GM12878 (cell line): Measurements from ENCODE around the gene SFXN2. TPM values are rescaled to one million over a fixed set of nuclear protein-coding genes. Genes with fewer than 3 reads are reported as not detected.

ENCODE experiments used
- FOXM1 ChIP-seq: IDR thresholded peaks from 2 replicates; pipeline ENCODE4 v1.6.1; 2012; ENCODE audit warnings: low read depth, mild to moderate bottlenecking, inconsistent platforms, low read length, moderate library complexity
- HDAC6 ChIP-seq: fragments of 200-600 bp; sonication (generic); IDR thresholded peaks from one replicate; pipeline ENCODE4 v1.8.0; 2017; ENCODE audit warnings: antibody characterized with exemption; ENCODE audit not compliant: unreplicated experiment
- IKZF2 ChIP-seq, 2 experiments: fragments of 450-650 bp; IDR thresholded peaks; 2 replicates each; pipeline ENCODE4 v1.6.1; 2017; ENCODE audit warnings: mild to moderate bottlenecking in 2 of 2, moderate library complexity in 2 of 2
- NFXL1 ChIP-seq: fragments of 450-650 bp; IDR thresholded peaks from 2 replicates; pipeline ENCODE4 v1.6.1; 2017; ENCODE audit warnings: antibody characterized with exemption, mild to moderate bottlenecking, borderline replicate concordance
- NR2C2 ChIP-seq: IDR thresholded peaks from 2 replicates; pipeline ENCODE4 v1.6.1; 2011; ENCODE audit warnings: borderline replicate concordance, low read depth; ENCODE audit not compliant: control insufficient read depth, insufficient read length
- POU2F2 ChIP-seq: IDR thresholded peaks from 3 replicates; pipeline ENCODE4 v1.6.1; 2011; ENCODE audit warnings: low read depth, mild to moderate bottlenecking, low read length, borderline replicate concordance
- RAD51 ChIP-seq: fragments of 450-650 bp; IDR thresholded peaks from 2 replicates; pipeline ENCODE4 v1.6.1; 2016; ENCODE audit warnings: moderate library complexity, mild to moderate bottlenecking, inconsistent platforms
- REST ChIP-seq: IDR thresholded peaks from 2 replicates; pipeline ENCODE4 v1.6.1; 2012; ENCODE audit warnings: mild to moderate bottlenecking, low read depth, low read length
- SRF ChIP-seq, 2 experiments: IDR thresholded peaks; 2 replicates each; pipeline ENCODE4 v1.6.1; 2011; ENCODE audit warnings: low read depth in 2 of 2, low read length in 2 of 2, mild to moderate bottlenecking in 1 of 2, moderate library complexity in 1 of 2
- SUZ12 ChIP-seq: fragments of 200-600 bp; sonication (generic); IDR thresholded peaks from one replicate; pipeline ENCODE4 v1.6.1; 2018; ENCODE audit warnings: antibody characterized with exemption, mild to moderate bottlenecking; ENCODE audit not compliant: unreplicated experiment
- TARDBP ChIP-seq: IDR thresholded peaks from 2 replicates; pipeline ENCODE4 v1.6.1; 2016; ENCODE audit warnings: borderline replicate concordance
- USF1 ChIP-seq: IDR thresholded peaks from 2 replicates; pipeline ENCODE4 v1.6.1; 2011; ENCODE audit warnings: borderline replicate concordance, low read depth, mild to moderate bottlenecking, moderate library complexity, mixed read lengths, low read length; ENCODE audit not compliant: insufficient read depth; ENCODE audit errors: extremely low read length
- WRNIP1 ChIP-seq: IDR thresholded peaks from 2 replicates; pipeline ENCODE4 v1.6.1; 2011; ENCODE audit warnings: low read depth, low read length, improper control_type of control experiment, borderline replicate concordance
- ZBTB11 ChIP-seq: fragments of 450-650 bp; formaldehyde crosslinking; IDR thresholded peaks from 2 replicates; pipeline ENCODE4 v1.5.0; 2022; ENCODE audit warnings: mild to moderate bottlenecking, missing genetic modification characterization
- ZNF207 ChIP-seq: fragments of 450-650 bp; IDR thresholded peaks from 2 replicates; pipeline ENCODE4 v1.6.1; 2014; ENCODE audit warnings: antibody characterized with exemption, mild to moderate bottlenecking, borderline replicate concordance
- ZNF592 ChIP-seq: fragments of 450-650 bp; IDR thresholded peaks from 2 replicates; pipeline ENCODE4 v1.6.1; 2017; ENCODE audit warnings: mild to moderate bottlenecking, moderate library complexity
- polyA plus RNA-seq, 11 experiments: library from polyadenylated mRNA; depleted of rRNA in 4 of 11; unstranded in 6 of 11; stranded (reverse) in 5 of 11; fragments of >200 nt; fragmentation: Nextera tagmentation in 4 of 11; fragmentation: Illumina TruSeq in 1 of 11; extraction: Ambion mirVana in 4 of 11; extraction: Trizol in 1 of 11; gene quantifications; 1 replicate in 1 of 11; 2 replicates in 10 of 11; pipeline versions ENCODE4 v1.2.1 to v1.2.3, GENCODE V29; 2011 to 2016; ENCODE audit warnings: inconsistent platforms in 2 of 11, missing spikeins in 2 of 11, low read depth in 1 of 11
- total RNA-seq, 4 experiments: library from RNA; depleted of rRNA in 3 of 4; stranded (reverse); fragments of >200 nt in 3 of 4; fragmentation: Illumina TruSeq in 1 of 4; extraction: Trizol in 1 of 4; gene quantifications; 2 replicates each; pipeline versions ENCODE4 v1.2.1 to v1.2.3, GENCODE V29; 2013 to 2021

SFXN2 gene
- total and polyA plus RNA-seq, 10 of the 15 experiments (the other 5 are each of a cell fraction or from before 2014, with no cell fraction given) = 8.8 to 22.5 (median 18.5) TPM

- TF ChIP-seq USF1 (peak; percentile 84), WRNIP1 (no peak), ZNF207 (no peak; the same call in 1 of the 2 replicates), POU2F2 (0 out of 3 replicates have a peak, but pooled peaks have one; percentile 16), ZNF592 (no peak), TARDBP (no peak), NR2C2 (no peak), REST (0 out of 2 replicates have a peak, but pooled peaks have one; percentile 24), FOXM1 (no peak), IKZF2 (IDR thresholded peaks at IDR 0.05) (peak in 1 of 2 experiments; percentile 57), RAD51 (peak; percentile 87), ZBTB11 (CRISPR knock-in tag) (no peak), SRF (IDR thresholded peaks at IDR 0.05; ENCODE audit: low read depth in 2 of 2, low read length in 2 of 2) (0 out of 4 replicates have a peak, but pooled peaks of 1 of the 2 experiments have one; percentile 11), HDAC6 (no peak), SUZ12 (no peak), NFXL1 (peak; percentile 100)
Observed at GRCh38 chr10:102713814-102714620, 419 bp upstream of the SFXN2 start, which contains the start of gene ARL3 (continued).
